ENCODE data around the gene DCAF5. TPM values are rescaled to one million over a fixed set of nuclear protein-coding genes. Genes with fewer than 3 reads are reported as not detected.
A peak's percentile ranks its signal among the peaks of the same experiment; 100 is the strongest.

Gene DCAF5
- total and polyA plus RNA-seq, 2 of the 13 experiments (the other 11 are each of a cell fraction or from before 2014, with no cell fraction given): 13.4 to 31.6 TPM

DNA sequence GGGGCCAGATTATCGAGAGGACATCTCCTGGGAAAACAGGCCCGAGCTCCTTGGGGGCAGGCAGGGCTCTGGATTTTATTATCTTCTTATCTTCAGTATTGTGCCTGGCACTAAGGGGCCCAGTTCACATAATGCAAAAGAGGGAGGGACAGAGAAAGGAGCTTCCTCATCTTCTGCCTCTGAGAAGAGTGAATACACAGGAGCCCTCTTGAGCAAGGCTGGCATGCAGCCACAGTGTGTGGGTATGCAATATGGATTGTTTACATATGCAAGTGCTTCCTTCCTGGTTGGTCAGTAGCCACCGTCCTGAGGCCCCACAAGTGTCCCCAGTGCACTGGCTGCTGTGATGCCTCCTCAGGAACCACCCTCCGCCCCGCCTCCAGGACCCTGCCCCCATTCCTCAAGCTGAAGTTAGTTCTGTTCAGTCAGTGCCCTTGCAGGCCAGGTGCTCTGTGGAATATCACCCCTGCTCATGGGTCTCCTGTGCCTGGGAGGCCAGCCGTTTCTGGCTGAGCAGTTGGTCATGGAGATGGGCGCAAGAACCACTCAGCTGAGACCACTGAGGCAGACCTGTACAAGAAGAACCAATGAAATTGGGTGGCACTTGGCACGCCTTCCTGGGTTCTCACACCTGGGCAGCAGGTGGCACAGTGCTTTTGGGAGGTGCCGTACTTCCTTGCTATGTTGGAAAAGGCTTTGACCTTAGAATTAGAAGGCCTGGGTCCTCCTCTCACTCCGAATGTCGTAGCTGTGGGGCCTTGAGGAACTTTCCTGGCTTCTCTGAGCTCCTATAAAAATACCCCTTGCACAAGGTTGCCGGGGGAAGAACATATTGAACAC, 138.8 kb downstream of the DCAF5 start (continued):
- TF ChIP-seq, protein P1, sequence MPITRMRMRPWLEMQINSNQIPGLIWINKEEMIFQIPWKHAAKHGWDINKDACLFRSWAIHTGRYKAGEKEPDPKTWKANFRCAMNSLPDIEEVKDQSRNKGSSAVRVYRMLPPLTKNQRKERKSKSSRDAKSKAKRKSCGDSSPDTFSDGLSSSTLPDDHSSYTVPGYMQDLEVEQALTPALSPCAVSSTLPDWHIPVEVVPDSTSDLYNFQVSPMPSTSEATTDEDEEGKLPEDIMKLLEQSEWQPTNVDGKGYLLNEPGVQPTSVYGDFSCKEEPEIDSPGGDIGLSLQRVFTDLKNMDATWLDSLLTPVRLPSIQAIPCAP (CRISPR knock-in tag; IDR thresholded peaks at IDR 0.05; ENCODE audit: low read depth): peak; percentile 29; the same call in 1 of the 2 replicates
- TF ChIP-seq GABPB1 (CRISPR knock-in tag; IDR thresholded peaks at IDR 0.05) (peak; percentile 13; the same call in 1 of the 2 replicates), SP4 (CRISPR knock-in tag; IDR thresholded peaks at IDR 0.05) (peak; percentile 48; the same call in 1 of the 2 replicates), ZFYVE20 (CRISPR knock-in tag; IDR thresholded peaks at IDR 0.05; ENCODE audit: borderline replicate concordance, low read depth) (no peak), BORCS8-MEF2B (CRISPR knock-in tag; IDR thresholded peaks at IDR 0.05) (no peak), ZNF574 (CRISPR knock-in tag; IDR thresholded peaks at IDR 0.05) (no peak; the same call in 1 of the 2 replicates)
- TF ChIP-seq, protein P2, sequence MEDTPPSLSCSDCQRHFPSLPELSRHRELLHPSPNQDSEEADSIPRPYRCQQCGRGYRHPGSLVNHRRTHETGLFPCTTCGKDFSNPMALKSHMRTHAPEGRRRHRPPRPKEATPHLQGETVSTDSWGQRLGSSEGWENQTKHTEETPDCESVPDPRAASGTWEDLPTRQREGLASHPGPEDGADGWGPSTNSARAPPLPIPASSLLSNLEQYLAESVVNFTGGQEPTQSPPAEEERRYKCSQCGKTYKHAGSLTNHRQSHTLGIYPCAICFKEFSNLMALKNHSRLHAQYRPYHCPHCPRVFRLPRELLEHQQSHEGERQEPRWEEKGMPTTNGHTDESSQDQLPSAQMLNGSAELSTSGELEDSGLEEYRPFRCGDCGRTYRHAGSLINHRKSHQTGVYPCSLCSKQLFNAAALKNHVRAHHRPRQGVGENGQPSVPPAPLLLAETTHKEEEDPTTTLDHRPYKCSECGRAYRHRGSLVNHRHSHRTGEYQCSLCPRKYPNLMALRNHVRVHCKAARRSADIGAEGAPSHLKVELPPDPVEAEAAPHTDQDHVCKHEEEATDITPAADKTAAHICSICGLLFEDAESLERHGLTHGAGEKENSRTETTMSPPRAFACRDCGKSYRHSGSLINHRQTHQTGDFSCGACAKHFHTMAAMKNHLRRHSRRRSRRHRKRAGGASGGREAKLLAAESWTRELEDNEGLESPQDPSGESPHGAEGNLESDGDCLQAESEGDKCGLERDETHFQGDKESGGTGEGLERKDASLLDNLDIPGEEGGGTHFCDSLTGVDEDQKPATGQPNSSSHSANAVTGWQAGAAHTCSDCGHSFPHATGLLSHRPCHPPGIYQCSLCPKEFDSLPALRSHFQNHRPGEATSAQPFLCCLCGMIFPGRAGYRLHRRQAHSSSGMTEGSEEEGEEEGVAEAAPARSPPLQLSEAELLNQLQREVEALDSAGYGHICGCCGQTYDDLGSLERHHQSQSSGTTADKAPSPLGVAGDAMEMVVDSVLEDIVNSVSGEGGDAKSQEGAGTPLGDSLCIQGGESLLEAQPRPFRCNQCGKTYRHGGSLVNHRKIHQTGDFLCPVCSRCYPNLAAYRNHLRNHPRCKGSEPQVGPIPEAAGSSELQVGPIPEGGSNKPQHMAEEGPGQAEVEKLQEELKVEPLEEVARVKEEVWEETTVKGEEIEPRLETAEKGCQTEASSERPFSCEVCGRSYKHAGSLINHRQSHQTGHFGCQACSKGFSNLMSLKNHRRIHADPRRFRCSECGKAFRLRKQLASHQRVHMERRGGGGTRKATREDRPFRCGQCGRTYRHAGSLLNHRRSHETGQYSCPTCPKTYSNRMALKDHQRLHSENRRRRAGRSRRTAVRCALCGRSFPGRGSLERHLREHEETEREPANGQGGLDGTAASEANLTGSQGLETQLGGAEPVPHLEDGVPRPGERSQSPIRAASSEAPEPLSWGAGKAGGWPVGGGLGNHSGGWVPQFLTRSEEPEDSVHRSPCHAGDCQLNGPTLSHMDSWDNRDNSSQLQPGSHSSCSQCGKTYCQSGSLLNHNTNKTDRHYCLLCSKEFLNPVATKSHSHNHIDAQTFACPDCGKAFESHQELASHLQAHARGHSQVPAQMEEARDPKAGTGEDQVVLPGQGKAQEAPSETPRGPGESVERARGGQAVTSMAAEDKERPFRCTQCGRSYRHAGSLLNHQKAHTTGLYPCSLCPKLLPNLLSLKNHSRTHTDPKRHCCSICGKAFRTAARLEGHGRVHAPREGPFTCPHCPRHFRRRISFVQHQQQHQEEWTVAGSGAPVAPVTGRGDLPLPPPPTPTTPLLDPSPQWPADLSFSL (CRISPR knock-in tag; IDR thresholded peaks at IDR 0.05): 0 out of 2 replicates have a peak, but pooled peaks have one; percentile 18
- TF ChIP-seq, protein P3, sequence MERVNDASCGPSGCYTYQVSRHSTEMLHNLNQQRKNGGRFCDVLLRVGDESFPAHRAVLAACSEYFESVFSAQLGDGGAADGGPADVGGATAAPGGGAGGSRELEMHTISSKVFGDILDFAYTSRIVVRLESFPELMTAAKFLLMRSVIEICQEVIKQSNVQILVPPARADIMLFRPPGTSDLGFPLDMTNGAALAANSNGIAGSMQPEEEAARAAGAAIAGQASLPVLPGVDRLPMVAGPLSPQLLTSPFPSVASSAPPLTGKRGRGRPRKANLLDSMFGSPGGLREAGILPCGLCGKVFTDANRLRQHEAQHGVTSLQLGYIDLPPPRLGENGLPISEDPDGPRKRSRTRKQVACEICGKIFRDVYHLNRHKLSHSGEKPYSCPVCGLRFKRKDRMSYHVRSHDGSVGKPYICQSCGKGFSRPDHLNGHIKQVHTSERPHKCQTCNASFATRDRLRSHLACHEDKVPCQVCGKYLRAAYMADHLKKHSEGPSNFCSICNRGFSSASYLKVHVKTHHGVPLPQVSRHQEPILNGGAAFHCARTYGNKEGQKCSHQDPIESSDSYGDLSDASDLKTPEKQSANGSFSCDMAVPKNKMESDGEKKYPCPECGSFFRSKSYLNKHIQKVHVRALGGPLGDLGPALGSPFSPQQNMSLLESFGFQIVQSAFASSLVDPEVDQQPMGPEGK (CRISPR knock-in tag; IDR thresholded peaks at IDR 0.05): 0 out of 2 replicates have a peak, but pooled peaks have one; percentile 30

Data from HepG2 (cell line).